A549 (cell line): ENCODE data around the gene NT5C2. TPM values are rescaled to one million over a fixed set of nuclear protein-coding genes. Genes with fewer than 3 reads are reported as not detected.

Experiments used
- ATAC-seq, 2 experiments: fragments of 200-7000 bp in 1 of 2; fragments of >200 bp in 1 of 2; cut with Nextera tagmentation in 1 of 2; cut with Tn5 transposase in 1 of 2; 3 replicates each; pipeline versions ENCODE4 v1.8.0 to v1.9.1; 2018 to 2020; ENCODE audit warnings: mild to moderate bottlenecking in 1 of 2, moderate library complexity in 1 of 2
- CTCF ChIA-PET: fragments of 300-600 bp; sonication (Branson Sonifier 250); formaldehyde crosslinking; extraction: SDS; loops from one replicate; lab custom pipeline; 2021; ENCODE audit warnings: antibody characterized with exemption, inconsistent platforms; lab: Yijun Ruan, JAX
- POLR2A ChIA-PET: fragments of 350-600 bp; formaldehyde crosslinking; extraction: SDS; loops from one replicate; lab custom pipeline; 2021; ENCODE audit warnings: antibody characterized with exemption, inconsistent platforms; lab: Yijun Ruan, JAX
- DNase-seq, 2 experiments: peaks; one replicate each; pipeline versions ENCODE4 v3.0.0 to v3.0.0-alpha.2; 2011 to 2016; ENCODE audit warnings: low read depth in 1 of 2, low spot score in 1 of 2
- FAIRE-seq: peaks from 2 replicates; lab custom pipeline; 2011; peaks lifted over from hg19 to GRCh38; lab: Jason Lieb, UNC
- H3K27ac ChIP-seq, 2 experiments: fragments of >200 bp; sonication (Bioruptor Twin); formaldehyde crosslinking; 3 replicates each; pipeline ENCODE4 v1.5.1; 2016 to 2017
- H3K4me1 ChIP-seq: fragments of >200 bp; sonication (Bioruptor Twin); formaldehyde crosslinking; 3 replicates; pipeline ENCODE4 v1.6.1; 2016
- H3K4me2 ChIP-seq: fragments of >200 bp; sonication (Bioruptor Twin); formaldehyde crosslinking; 3 replicates; pipeline ENCODE4 v1.6.1; 2016
- H3K4me3 ChIP-seq: fragments of >200 bp; sonication (Bioruptor Twin); formaldehyde crosslinking; 3 replicates; pipeline ENCODE4 v1.5.1; 2016
- H3K9me3 ChIP-seq: fragments of >200 bp; sonication (Bioruptor Twin); formaldehyde crosslinking; 3 replicates; pipeline ENCODE4 v1.6.1; 2016
- ATOH8 ChIP-seq: fragments of 250-450 bp; sonication (Bioruptor Pico); IDR thresholded peaks from 2 replicates; pipeline ENCODE4 v1.5.0; 2020; ENCODE audit warnings: low read depth, mild to moderate bottlenecking, moderate library complexity
- CBX2 ChIP-seq: fragments of 200-600 bp; sonication (generic); IDR thresholded peaks from 2 replicates; pipeline ENCODE4 v1.6.1; 2016; ENCODE audit warnings: low read depth, mild to moderate bottlenecking, borderline replicate concordance
- CBX8 ChIP-seq: fragments of 200-600 bp; sonication (generic); IDR thresholded peaks from 2 replicates; pipeline ENCODE4 v1.6.1; 2016
- CEBPB ChIP-seq, 2 experiments: fragments of >200 bp in 1 of 2; sonication (Bioruptor Twin) in 1 of 2; formaldehyde crosslinking in 1 of 2; IDR thresholded peaks; 2 replicates each; pipeline ENCODE4 v1.6.1; 2012 to 2016
- CHD4 ChIP-seq: fragments of 200-600 bp; sonication (generic); IDR thresholded peaks from 2 replicates; pipeline ENCODE4 v1.6.1; 2016; ENCODE audit warnings: antibody characterized with exemption, mild to moderate bottlenecking, borderline replicate concordance
- CTCF ChIP-seq: fragments of >200 bp; sonication (Bioruptor Twin); formaldehyde crosslinking; IDR thresholded peaks from 3 replicates; pipeline ENCODE4 v1.5.1; 2016
- E2F6 ChIP-seq: IDR thresholded peaks from 2 replicates; pipeline ENCODE4 v1.6.1; 2012; ENCODE audit warnings: low read depth, borderline replicate concordance
- EP300 ChIP-seq, 2 experiments: fragments of >200 bp; sonication (Bioruptor Twin); formaldehyde crosslinking; IDR thresholded peaks; 2 replicates in 1 of 2; 3 replicates in 1 of 2; pipeline ENCODE4 v1.6.1; 2016 to 2017
- GATA3 ChIP-seq: IDR thresholded peaks from 2 replicates; pipeline ENCODE4 v1.6.1; 2012; ENCODE audit warnings: borderline replicate concordance
- HMGXB4 ChIP-seq: fragments of 250-450 bp; sonication (Bioruptor Pico); IDR thresholded peaks from 2 replicates; pipeline ENCODE4 v1.5.0; 2021; ENCODE audit warnings: mild to moderate bottlenecking, moderate library complexity, borderline replicate concordance
- HOXB5 ChIP-seq: fragments of 250-450 bp; sonication (Bioruptor Pico); IDR thresholded peaks from 2 replicates; pipeline ENCODE4 v1.5.0; 2020; ENCODE audit warnings: mild to moderate bottlenecking, moderate library complexity
- JUNB ChIP-seq: fragments of >200 bp; sonication (Bioruptor Twin); formaldehyde crosslinking; IDR thresholded peaks from 2 replicates; pipeline ENCODE4 v1.6.1; 2016
- MAFK ChIP-seq: fragments of 450-650 bp; IDR thresholded peaks from 2 replicates; pipeline ENCODE4 v1.6.1; 2014; ENCODE audit not compliant: partially characterized antibody
- MAX ChIP-seq: IDR thresholded peaks from 2 replicates; pipeline ENCODE4 v1.6.1; 2012
- MAZ ChIP-seq: fragments of 150-350 bp; IDR thresholded peaks from 2 replicates; pipeline ENCODE4 v1.6.1; 2014; ENCODE audit warnings: antibody characterized with exemption, low read depth, low read length, borderline replicate concordance
- MYC ChIP-seq: IDR thresholded peaks from 2 replicates; pipeline ENCODE4 v1.6.1; 2012; ENCODE audit warnings: mild to moderate bottlenecking, inconsistent platforms, low read length, improper control_type of control experiment, borderline replicate concordance
- NPAS2 ChIP-seq: fragments of 250-450 bp; sonication (Bioruptor Pico); IDR thresholded peaks from 2 replicates; pipeline ENCODE4 v1.8.0; 2022; ENCODE audit warnings: mild to moderate bottlenecking, moderate library complexity, borderline replicate concordance
- POLR2A ChIP-seq: IDR thresholded peaks from 2 replicates; pipeline ENCODE4 v1.6.1; 2012; ENCODE audit warnings: mild to moderate bottlenecking, low read length
- POLR2AphosphoS2 ChIP-seq: conservative IDR thresholded peaks from 2 replicates; pipeline ENCODE4 v1.6.1; 2012; ENCODE audit warnings: low read length, improper control_type of control experiment, inconsistent platforms
- RAD21 ChIP-seq, 2 experiments: fragments of >200 bp in 1 of 2; sonication (Bioruptor Twin) in 1 of 2; formaldehyde crosslinking in 1 of 2; IDR thresholded peaks in 1 of 2; conservative IDR thresholded peaks in 1 of 2; 2 replicates in 1 of 2; 3 replicates in 1 of 2; pipeline ENCODE4 v1.6.1; 2012 to 2018; ENCODE audit warnings: inconsistent platforms in 1 of 2
- SMC3 ChIP-seq: fragments of >200 bp; sonication (Bioruptor Twin); formaldehyde crosslinking; IDR thresholded peaks from 3 replicates; pipeline ENCODE4 v1.6.1; 2018; ENCODE audit warnings: inconsistent platforms
- WGBS: methylation state at CpG from one replicate; pipeline ENCODE4 v1.1.6; 2017; ENCODE audit errors: missing lambda C conversion rate; 5-methylcytosine and 5-hydroxymethylcytosine counted together
- polyA plus RNA-seq, 4 experiments: library from polyadenylated mRNA; depleted of rRNA in 3 of 4; stranded (reverse); fragments of >200 nt; fragmentation: RNase III in 1 of 4; extraction: RNeasy Plus Mini Kit Qiagen cat#74134 plus additional on column Dnase treatment in 1 of 4; gene quantifications; 2 replicates in 3 of 4; 3 replicates in 1 of 4; pipeline ENCODE4 v1.2.3, GENCODE V29; 2011 to 2017

Gene NT5C2
- polyA plus RNA-seq, 2 of the 4 experiments (the other 2 are of a cell fraction): 86.4 to 177 TPM

GRCh38 chr10:103054621-103055020 lies 138.5 kb downstream of the NT5C2 start:
- peak overlapping the region in 1 of 2 experiments; percentile 62; a peak in 2 of 6 replicates for H3K27ac ChIP-seq
- ChIA-PET CTCF (interaction anchor here (0.8 to 7.7 kb wide), 9 partner anchors 9 to 277 kb away, joined by 3 to 53 read pairs (median 3); partner anchors contain the start of gene CNNM2), POLR2A (no interaction called here)
- 90% methylated on average over 3 of the region's 3 CpGs for WGBS
- DNase-seq (no peak), ATAC-seq (no peak), FAIRE-seq (no peak)
- H3K9me3 ChIP-seq: no peaks in the 10 kb centered on the region
- no peak overlapping the region for H3K4me3 ChIP-seq
- peak overlapping the region; percentile 75 for H3K4me2 ChIP-seq
- no peak for TF ChIP-seq CBX2
- TF ChIP-seq MAZ: no peak
- no peak for TF ChIP-seq MAFK
- no peak for TF ChIP-seq HMGXB4
- no peak for TF ChIP-seq MYC
- no peak for TF ChIP-seq EP300 (IDR thresholded peaks at IDR 0.05)
- TF ChIP-seq SMC3: no peak
- TF ChIP-seq NPAS2 (CRISPR knock-in tag): no peak
- TF ChIP-seq E2F6: no peak
- no peak for TF ChIP-seq HOXB5
- no peak for TF ChIP-seq JUNB
- TF ChIP-seq CHD4: no peak
- no peak for TF ChIP-seq POLR2A
- no peak for TF ChIP-seq GATA3
- peaks cover 5% of the 10 kb centered on the region; the same call in 2 of the 3 replicates for H3K4me1 ChIP-seq

- peak overlapping the region in 1 of 2 experiments; percentile 62; a peak in 3 of 6 replicates for H3K27ac ChIP-seq
- 33% methylated on average over 20 of the region's 20 CpGs for WGBS
- peak; percentile 59 to 85 for DNase-seq
- TF ChIP-seq MAX: peak; percentile 57; the same call in 1 of the 2 replicates
- TF ChIP-seq ATOH8 (CRISPR knock-in tag): no peak
- no peak for TF ChIP-seq POLR2AphosphoS2
- TF ChIP-seq GATA3: peak; percentile 52
- peak; percentile 65 to 66 for TF ChIP-seq RAD21 (conservative IDR thresholded peaks at IDR 0.05 in 1 of 2, IDR thresholded peaks at IDR 0.05 in 1 of 2)
- TF ChIP-seq CTCF: peak; percentile 57
- TF ChIP-seq MAFK: peak; percentile 39
- no peak for TF ChIP-seq CBX8
- TF ChIP-seq SMC3: peak; percentile 84
- peak in 1 of 2 experiments; percentile 39; a peak in 1 of 4 replicates for TF ChIP-seq CEBPB (IDR thresholded peaks at IDR 0.05)
- TF ChIP-seq, all 56 proteins: peak for 7
- peaks cover 5% of the 10 kb centered on the region; the same call in 2 of the 3 replicates for H3K4me1 ChIP-seq
- POLR2A ChIA-PET: no interaction called here
- peak overlapping the region; percentile 75 for H3K4me2 ChIP-seq
- FAIRE-seq: peak; percentile 79
- ATAC-seq: peak; percentile 100
- H3K4me3 ChIP-seq: peak overlapping the region; percentile 14; the same call in 1 of the 3 replicates
- CTCF ChIA-PET: interaction anchor here (0.8 to 7.7 kb wide), 7 partner anchors 9 to 276 kb away, joined by 3 to 53 read pairs (median 4); partner anchors contain the start of gene CNNM2
- no peaks in the 10 kb centered on the region for H3K9me3 ChIP-seq
Observed at GRCh38 chr10:103053659-103054581, 139.2 kb downstream of the NT5C2 start.
